NCI-H510A (cell line): Measurements from ENCODE around the gene SLC18A3.

Experiments used
- DNase-seq: peaks from one replicate; lab custom pipeline; 2025; lab: John Stamatoyannopoulos, UW

SLC18A3 gene

DNA sequence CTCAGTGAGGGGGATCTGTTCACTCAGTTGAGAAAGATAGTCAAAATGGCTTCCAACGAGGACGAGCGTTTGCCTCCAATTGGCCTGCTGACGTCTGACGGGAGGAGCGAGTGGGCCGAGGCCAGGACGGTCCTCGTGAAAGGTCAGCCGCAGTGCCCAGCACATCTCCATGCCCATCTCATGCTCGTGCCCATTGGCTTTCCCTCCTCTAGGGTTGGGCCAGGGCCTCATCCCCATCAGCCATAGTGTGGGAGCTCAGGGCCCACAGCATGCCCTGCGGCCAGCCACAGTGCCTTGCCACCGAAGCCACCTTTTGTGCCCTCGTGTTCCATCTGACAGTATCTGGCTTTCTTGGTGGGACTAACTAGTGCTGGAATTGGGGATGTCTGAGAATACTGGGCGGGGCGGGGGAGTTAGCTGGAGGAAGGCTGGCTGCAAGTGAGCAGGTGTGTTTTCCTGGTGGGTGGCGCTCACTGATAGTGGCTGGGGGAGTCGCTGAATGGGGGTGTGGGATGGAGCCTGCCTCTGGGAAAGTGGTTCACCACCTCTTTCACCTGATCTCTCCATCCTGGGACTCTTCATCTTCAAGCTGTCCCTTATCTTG is 17.6 kb downstream of the SLC18A3 start:
- no peak for DNase-seq

DNA sequence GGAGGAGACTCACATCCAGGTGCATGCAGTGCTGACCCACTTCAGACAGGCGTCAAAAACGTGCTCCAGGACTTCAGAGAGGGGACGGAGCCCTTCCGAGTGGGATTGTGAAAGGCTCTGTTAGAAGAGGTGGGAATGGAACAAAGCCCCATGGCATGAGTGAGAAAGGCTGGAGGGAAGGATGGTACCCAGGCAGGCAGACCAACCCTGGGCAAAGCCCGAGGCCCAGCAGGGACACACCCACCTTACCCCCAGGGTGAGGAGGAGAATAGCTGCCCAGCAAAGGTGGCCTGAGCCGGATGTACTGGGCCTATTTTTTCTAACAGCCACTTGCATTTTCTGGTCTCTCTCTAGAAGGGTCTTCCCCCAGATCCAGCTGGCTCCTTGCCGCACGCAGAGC is 18.5 kb downstream of the SLC18A3 start:
- no peak for DNase-seq

DNA sequence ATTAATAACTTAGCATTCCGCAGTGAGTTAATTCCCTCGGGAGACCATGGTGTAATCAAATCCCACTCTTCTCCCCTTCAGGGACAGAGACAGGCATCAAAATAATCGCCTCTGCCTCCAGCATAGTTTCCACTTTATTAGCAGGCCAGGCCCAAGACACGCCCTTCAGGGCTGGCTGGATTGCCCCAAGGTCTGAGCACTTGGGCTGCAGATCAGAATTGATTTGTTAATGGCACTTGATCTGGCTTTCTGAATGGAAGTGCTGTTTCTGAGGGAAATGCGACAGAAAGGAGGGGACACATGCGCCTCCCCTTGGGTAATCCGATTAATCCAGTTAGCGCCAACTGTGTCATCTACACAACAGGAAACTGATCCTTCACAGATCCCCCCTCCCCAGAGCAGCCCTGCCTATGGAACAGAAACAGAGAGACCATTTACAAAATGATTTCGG is 19.3 kb downstream of the SLC18A3 start:
- DNase-seq = no peak

DNA sequence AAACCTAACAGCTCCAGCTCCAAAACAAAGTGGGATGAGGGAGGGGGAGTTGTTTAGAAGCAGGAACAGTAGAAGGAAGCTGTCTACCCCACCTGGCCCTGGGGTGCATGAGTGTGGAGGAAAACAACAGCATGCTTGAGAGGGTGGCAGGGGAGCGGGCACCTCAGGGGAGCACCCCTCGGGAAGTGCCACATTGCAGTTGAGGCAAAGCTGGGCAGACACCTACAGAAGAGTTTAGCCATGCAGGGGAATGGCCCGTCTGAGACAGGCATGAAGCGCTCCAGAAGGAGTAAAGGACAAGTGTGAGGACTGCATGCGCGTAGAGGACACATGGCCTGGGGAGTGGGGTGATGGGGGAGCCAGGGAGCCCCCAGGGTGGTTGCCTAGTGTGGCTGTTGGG is 21.9 kb downstream of the SLC18A3 start:
- no peak for DNase-seq

DNA sequence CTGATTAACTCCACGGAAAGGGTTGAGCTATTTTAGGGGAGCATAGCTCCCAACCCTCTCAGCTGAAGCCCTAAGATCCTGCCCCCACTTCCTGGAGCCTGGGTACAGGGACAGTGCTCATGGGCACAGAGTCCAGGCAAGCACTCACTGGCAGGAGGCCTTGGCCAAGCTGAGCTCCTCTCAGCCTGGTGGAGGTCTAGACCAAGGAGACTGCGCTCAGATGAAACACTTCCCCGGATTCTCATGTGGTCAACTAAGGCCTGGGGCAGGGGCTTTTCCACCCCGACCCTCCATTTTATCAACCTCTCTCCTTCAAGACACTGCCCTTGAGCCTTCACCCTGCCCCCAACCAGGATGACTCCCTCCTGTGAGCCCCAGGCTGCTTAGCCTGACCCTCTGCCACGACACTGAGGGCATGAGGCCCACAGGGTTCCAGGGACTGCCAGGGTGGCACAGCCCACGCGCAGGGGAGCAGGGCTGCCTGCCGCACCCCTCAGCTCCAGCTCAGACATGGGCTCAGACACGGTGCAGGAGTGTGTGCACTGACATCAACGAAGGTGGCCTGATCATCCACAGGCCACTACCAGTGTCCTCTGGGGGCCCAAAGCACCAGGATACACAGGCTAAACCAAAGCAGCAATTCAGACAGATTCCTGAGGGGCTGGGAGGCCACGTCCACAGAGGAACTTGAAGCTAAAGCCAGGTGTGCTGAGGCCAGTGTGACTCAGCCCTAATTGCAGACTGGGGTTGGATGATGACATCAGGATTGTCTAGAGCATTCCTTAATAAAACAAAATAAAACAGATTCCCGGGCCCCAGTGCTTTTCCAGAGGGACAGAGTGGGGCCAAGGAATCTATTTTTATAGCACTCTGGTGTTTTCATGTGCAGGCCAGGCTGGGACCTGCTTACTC is 22.6 kb downstream of the SLC18A3 start:
- DNase-seq = no peak

DNA sequence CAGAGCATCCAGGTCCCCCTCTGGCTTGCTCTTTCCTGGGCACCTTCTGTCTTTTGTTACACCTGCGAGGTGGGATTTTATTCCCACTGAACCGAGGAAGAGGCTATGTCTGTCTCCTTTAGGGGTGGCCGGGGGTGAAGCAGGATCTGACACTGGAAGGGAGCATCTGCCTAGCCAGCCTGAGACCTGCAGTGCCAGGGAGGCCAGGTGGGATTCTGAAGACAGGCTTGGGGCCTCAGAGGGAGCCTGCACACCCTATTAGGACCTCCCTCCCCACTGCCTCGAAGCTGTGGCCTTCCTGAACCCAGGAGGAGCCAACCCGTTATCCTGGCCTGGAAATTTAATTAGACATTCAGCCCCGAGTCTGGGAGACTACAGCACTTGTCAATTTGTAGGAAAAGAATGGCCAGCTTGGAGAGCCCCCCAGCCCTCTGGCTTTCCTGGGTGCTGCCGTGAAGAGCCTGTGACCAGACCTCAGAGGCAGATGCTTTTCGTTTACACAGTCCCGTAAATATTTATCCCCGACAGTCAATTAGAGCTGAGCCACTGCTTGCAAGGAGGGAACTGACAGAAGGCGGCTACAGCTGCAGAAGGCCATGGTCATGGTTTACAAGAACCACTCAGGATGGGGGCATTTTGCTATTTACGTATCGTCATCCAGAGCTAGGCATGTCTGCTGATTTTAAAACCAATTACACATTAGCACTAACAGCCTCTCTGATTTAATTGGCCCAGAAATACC is 23.4 kb downstream of the SLC18A3 start:
- DNase-seq = no peak

DNA sequence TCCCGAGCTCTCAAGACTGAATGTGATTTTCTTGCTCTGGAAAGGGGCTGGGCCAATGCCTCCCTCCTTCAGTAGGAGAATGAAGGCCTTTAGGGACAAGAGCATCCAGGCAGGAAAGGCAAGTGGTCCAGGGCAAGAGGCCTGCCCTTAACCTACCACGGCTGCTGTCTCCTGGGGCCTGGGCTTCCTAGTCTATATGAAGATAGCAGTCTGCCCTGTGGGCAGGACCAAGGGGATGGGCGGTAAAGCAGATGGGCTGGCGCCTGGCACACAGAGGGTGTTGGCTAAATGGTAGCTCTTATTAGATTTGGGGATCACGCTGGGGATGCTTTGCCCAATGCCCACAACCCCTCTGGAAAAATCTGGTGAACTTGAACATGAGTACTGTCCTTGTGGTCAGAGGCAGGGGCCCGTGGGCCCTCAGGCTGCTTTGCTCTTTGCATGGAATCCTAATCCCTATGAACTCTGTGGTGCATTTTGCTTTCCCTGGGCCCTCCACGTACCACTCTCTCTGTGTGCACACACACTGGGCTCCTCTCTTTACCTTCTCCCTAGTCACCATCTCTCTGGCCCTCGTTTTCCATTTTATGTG is 24.1 kb downstream of the SLC18A3 start:
- no peak for DNase-seq

DNA sequence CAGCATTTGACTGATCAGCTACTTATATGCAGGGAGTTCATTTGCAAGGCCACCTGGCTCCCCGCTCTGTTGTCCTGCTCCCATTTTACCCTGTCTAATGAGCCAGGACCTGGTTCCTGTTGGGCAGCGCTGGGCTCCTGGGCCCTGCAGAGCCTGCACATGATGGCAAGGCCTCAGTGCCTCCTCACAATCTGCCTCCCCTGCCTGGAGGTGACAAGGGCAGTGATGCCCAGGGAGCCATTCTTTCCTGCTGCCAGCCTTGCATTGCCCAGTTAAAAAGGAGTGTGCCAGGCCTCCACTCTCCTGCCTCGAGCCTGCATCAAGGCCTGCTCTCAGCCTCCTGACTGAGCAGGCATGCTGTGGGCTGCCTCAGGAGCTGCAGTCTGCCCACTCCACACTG is 32.2 kb downstream of the SLC18A3 start:
- no peak for DNase-seq

DNA sequence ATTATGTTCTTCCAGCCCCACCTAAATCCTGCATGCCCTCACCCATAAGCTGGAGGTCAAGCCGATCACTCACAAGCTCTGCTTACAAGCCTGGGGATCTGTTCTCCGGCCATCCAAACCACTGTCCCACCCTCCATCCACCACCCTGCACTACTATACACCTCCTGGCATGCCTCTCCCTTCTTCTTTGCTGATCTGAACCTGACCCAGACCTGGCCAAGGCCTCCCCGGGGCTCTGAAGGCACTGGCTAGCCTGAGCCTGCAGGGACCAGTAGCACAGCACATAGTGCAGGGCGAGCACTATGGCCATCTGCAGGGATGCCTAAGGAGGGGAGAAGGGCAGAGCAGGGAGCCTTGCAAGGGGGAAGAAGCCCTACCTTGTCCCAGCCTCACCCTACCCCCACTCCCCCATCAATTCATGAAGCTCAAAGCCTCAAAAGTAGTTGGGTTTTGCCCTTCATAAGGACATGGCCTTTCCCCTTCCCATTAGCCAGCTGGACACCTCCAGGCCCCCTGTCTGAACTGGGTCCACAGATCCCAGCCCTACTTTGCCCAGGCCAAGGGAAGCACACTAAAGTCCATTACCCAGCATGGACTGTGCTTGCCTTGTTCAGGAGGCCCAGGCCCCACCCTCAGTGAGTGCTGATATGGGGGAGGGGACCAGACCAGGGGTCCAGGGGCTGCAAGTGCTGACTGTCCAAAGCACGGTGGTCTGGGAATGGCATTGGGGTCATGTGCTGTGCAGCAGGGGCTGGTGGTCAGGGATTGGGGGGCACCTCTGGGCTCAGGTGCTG is 33.3 kb downstream of the SLC18A3 start:
- DNase-seq = no peak

DNA sequence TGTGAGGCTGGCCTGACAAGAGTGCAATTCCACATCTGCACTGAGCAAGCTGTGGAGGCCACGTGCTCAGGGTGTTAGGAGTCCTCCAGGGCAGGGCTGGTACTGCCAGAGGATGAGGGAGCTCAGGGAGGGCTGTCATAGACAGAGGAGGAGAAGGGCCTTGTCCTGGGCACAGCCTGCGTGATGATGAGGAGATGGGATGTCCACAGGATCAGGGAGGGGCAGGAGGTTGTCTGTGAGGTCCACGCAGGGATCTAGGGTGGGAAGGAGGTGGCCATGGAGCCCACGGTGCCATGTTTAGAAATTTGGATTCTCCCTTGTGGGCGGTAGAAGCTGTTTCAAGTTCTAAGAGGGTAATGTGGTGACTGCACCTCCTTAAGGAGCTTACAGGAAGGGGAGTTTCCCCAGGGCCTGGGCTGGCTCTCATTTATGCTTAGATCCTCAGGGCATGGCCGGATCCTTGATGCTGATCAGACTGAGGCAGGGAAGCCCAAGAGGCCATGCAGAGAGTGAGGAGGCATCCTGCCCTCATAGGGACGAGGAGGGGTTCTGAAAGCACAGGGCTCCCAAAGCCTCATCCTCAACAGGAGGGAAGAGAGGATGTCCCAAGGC is 34.0 kb downstream of the SLC18A3 start:
- no peak for DNase-seq

DNA sequence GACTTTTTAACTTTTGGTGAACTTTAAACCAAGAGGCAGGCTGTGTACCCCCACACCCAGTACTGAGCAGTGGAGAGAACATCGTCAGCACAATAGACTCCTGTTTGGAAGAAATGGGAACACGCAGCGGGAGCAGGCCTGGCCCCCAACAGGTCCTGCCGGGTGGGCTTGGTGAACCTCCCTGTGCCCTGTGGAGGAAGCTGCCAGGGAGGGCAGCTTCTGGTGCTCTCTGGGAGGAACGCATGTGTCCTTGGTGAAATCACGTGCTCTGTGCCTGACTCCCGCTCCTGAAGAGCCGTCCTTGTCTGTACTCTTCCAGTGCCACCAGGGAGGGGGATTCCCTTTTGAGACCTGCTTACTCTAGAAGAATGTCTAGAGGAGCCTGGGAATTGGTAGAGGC is 35.3 kb downstream of the SLC18A3 start:
- DNase-seq = no peak

DNA sequence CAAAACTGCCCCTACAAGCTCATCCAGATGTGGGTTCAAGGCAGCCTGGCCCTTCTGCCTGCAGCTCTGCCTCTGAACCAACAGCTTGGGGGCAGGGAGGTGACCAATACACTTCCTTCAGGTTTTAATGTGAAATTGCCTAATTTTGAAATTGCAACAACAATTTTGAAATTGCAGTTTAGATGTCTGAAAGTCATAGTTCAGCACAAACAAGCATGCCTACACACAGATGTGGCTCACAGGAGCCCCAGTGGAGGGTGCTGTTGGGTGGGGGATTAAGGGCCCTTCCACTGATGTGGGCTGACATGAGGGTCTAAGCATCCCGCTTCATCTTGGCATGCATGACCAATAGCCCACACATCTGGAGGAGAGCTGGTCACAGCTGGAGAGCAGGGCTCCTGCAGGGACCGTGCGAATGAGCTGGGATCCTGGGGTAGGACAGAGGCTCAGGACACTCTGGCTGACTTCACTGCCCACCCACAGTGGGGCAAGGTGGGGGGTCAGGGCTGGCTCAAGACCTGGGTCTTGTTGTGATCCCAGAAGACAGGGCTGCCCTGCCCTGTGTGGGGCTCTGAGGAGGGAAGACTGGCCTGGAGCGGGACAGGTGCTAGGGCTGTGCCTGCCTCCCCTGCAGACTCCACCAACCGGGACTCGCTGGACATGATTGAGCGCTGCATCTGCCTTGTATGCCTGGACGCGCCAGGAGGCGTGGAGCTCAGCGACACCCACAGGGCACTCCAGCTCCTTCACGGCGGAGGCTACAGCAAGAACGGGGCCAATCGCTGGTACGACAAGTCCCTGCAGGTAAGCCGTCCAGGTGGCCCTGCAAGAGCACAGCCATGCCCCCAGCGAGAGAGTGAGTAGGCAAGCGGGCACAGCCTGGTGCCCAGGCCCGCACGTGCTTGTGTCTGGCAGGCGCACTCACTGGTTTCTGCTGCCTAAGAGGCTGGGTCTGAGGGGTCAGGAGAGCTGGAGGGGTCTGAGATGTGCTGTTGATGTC is 36.1 kb downstream of the SLC18A3 start:
- no peak for DNase-seq

DNA sequence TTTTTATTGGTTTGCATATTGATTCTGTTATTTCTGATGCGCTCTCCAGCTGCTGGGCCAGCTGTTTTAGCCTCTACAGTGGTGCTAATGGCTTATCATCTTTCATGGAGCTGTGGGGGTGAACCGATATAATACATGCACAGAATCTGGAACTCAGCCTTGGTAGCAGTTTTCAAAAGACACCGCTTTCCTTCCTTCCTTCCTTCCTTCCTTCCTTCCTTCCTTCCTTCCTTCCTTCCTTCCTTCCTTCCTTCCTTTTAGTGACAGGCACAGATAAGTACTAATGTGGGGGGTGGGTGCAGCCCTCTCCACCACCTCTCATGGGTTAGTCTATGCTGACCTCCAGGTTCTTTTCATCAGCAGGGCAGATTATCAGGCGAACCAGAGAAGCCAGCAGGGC is 37.4 kb downstream of the SLC18A3 start:
- DNase-seq = no peak

DNA sequence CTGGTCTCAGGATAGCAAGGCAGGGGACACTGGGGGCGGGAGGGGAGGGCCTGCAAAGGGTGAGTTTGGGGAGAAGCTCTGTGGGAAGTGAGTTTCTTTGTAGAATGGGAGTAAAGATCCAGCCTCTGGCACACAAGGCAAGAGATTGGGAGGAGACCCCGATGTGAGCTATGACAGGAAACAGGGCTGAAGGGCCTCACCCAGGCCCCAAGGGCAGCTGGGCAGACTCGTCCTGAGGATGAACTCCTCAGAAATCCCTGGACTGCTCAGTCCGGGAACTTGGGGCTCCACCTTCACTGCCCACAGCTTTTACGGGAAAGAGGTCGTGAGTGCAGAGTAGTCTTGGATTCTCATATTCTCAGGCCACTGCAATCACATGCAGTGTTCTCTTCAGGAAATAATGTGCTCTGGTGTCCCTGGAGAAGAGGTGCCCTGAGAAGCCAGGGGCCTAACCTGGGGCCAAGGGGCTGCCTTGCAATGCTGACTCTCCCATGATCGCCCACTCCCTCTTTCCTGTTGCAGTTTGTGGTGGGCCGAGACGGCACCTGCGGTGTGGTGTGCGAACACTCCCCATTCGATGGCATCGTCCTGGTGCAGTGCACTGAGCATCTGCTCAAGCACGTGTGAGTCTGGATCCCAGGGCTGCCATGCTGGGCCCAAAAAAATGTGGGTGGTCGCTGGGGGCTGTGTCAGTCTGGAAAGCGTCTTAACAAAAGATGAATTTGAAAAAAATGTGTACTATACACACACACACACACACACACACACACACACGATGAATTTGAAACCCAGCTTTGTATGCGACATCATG is 38.1 kb downstream of the SLC18A3 start:
- no peak for DNase-seq

DNA sequence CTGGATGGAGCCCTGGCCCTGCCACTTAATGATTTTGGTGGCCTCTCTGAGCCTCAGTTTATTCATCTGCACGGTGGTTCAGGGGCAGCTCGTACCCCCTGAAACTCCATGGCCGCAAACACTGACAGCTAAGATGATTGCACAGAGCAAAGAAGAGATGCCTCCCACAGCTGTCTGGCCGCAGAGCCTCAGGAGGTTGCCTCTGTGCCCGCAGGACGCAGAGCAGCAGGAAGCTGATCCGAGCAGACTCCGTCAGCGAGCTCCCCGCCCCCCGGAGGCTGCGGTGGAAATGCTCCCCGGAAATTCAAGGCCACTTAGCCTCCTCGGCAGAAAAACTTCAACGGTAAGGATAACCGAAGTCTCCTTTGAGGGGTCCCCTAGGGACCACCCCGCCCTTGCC is 39.2 kb downstream of the SLC18A3 start:
- DNase-seq = no peak

DNA sequence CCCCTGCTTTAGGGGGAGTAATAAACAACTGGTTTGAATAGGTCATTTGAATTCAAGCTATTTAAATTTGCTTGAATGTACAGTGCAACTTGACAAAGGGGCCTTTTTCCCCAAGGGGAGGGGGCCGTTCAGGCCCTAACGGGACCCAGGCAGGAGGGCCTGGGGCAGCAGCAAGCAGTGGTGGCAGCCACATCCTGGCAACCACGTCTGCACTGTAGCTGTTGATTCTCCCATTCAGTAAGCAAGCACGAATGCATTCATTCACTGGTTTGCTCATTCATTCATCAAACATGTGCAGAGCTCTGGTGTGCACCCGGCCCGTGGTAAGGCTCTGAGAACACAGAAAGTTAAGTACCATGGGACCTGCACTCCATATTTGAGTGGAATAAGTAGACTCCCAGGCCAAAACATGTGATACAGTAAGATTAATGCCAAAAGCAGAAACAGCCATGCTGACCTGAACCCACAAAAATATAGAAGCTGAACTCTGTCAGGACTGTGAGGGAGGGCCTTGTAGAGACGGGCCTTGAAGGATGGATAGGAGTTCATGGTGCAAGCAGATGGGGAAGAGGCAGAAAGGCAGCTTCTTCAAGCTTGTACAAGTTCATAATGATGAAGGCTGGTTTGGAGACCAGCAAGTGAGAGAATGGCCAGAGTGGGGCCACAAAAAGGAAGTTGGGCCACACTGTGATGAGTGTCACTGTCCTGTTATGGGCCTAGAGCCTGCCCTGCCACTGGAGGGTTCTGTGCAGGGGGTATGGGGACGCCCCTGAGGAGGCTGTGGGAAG is 40.0 kb downstream of the SLC18A3 start:
- no peak for DNase-seq

DNA sequence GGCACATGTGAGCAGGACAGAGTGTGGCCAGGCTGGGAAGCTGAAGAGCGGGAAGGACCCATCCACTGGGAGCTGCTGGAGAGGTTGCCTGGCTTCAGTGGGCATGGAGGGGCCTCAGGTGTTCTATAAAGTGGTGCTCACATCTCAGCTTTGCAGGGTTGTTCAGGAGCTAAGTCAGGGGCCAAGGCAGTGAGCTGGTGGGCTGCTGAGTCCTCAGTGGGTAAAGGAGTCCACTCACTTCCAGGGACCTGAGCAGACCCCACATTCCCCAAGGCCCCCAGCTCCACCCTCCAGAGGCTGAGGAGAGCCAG is 40.6 kb downstream of the SLC18A3 start:
- no peak for DNase-seq

DNA sequence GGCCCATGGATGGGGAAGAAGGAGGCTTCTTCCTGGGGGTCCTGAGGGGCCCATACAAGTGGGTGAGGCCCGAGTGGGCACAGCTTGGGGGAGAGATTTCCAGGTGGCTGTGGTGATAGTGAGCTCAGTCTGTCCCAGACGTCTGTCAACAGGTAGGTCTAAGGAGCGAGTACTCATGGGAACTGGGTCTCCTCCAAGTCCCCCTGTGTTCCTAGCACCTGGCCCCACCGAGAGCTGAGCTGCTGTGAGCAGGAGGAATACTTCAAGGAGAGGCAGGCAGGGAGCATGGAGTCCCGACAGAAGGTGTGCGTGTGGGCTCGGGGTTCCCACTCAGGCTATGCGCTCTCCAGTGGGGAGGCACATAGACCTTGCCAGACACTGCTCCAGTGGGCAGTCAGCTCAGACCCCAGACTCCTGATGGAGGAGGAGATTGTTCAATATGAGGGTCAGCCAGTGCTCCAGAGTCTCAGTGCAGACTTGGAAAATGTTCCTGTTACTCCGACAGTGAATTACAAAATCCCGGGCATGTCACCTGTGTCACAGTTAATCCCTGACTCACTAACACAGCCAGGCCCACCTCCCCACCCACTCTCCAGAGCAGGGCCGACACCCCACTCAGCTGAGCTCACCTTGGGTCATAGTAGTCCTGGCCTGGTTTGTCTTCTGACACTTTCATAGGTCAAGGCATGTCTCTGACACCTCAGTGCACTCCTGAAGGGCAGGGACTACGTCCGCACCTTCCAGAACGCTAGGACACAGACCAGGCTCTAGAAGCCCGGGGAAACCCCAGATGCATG is 41.1 kb downstream of the SLC18A3 start:
- no peak for DNase-seq
